ENCODE results near the gene DOCK7.

The DOCK7 gene

DNA sequence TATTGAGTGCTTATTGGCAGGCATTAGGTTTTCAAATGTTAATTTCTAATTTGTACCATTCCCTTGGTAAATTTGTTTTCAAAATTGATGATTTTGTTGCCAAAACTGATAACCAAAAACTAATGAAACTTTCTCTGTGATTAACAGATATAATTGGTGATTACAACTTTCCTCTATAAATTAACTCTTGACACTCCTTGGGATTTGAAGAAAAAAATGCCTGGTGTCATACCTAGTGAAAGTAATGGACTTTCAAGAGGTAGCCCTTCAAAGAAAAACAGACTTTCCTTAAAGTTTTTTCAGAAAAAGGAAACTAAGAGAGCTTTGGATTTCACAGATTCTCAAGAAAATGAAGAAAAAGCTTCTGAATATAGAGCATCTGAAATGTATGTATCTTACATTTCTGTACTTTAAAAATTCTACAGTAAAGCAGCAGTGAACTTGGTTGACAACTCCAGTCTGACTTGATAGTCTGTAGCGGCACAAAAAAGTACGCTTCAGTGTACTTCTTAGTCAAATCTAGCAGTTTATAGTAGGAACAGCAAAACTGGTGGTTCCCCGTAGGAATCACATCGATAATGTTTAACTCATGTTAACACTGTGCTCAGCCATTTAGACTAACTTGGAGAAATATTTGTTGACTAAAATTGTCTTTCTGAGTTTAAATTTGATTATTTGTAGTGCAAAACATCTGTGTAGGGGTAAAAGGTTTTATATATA, 248.4 kb downstream of the DOCK7 start:
- no peak for DNase-seq

DNA sequence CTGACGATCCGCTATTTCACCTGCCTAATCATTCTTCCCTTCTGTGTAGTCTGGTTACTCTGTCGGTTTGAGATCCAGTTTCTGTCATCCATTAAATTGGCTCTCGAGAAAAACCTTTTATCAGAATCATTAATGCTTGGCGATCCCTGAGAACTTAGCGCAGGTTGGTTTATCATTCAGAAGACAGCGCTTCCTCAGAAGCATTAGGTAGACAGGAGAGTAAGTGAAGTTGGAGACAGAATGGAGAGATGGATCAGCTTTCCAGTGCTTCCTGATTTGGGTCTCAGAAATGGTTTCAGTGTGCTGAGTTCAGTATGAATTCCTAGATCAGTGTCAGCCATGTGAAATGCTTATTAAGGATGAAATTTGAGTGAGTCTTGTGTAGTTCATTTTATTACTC, 250.0 kb downstream of the DOCK7 start:
- DNase-seq: no peak

DNA sequence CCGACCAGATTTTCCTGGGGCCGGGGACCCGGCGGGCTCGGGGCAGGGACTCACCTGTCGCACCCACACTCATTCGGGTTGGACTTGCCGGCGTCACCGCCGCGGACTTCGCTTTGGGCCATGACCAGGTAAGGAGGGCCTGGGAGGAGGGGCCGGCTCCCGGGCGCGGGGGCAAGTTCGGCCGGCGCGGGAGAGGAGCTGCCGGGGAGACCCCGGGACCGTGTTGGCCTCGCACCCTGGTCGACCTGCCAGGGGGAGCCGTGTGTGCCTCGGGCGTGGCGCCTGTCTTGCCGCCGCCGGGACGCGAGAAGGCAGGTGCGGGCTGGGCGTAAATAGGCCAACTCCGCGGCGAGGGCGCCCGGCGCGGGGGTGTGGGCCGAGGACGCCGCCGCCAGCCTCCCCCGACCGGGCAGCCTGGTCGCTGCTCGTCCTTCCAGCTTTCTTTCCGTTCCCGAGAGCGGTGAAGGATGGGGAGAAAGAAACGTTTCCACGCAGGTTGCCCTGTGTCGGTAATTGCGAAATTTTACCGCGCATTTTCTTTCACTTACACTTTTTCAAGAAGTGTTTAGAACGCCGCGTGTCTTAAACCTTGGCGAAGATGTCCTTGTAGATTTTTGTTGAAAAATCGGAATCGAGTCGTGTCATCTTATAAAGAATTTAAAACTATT, 250.8 kb downstream of the DOCK7 start:
- peak in 1 of 2 donors; percentile 52 for DNase-seq

DNA sequence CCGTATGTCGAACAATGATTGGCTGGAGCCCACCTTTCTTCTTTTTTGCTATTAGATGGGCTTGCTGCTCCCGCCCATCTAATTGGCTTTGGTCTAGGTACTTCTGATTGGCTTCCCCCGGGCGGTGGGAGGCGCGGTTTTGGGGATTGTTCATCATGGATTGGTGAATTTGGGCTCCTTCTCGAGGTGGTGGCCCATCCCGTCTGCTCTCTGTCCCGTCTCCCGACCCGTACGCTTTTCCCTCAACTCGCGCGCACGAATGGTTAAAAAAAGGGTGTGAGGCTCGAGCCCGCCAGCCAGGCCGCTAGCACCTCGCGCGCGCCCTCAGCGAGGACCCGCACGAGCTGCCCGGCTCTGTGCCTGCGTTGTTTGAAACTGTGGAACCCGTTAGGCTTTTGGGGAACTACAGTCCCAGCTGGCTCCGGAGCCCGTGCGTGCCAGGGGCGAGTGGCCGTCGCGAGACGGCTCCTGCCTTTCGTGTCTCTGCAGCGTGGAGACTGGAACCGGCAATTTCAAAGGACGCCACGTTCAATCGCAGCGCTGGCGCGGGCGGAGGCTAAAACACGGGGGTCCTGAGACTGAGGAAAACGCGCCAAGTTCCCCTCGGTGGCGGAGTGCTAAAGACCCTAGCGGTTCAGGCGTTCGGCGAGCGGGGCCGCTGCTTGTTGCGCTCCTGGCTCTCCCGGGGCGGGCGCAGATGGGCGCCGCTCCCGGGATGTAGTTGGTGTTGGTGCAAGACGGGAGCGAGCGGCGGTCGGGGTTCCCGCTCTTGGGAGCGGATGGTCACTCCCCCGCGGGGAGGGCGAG, 251.5 kb downstream of the DOCK7 start, which contains the start of gene USP1:
Gene USP1, plus strand, starts transcription at position 584 of the 807 bp plus-strand sequence. CDS start 2,819 bp downstream, outside the sequence.
- DNase-seq: peak; percentile 96 to 98

DNA sequence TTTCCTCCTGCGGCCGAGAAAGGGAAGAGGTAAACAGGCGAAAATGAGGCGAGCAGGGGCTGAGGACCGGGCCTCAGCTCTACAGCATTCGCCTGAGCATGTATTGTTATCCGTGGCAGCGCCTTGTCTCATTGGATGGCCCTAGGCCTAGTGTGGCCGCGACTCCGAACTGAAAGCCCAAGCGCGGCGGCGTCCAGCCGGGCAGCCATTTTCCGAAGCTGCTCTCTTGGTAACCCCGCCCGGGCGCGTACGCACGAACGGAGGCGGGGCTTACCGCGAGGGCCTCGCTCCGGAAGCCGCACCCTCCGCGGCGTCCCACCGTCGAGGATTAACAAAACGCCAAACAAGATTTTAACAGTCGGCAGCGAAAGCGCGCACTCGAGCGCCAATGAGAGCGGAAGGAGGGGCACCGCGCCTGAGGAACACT, 252.1 kb downstream of the DOCK7 start:
- peak; percentile 94 to 95 for DNase-seq

DNA sequence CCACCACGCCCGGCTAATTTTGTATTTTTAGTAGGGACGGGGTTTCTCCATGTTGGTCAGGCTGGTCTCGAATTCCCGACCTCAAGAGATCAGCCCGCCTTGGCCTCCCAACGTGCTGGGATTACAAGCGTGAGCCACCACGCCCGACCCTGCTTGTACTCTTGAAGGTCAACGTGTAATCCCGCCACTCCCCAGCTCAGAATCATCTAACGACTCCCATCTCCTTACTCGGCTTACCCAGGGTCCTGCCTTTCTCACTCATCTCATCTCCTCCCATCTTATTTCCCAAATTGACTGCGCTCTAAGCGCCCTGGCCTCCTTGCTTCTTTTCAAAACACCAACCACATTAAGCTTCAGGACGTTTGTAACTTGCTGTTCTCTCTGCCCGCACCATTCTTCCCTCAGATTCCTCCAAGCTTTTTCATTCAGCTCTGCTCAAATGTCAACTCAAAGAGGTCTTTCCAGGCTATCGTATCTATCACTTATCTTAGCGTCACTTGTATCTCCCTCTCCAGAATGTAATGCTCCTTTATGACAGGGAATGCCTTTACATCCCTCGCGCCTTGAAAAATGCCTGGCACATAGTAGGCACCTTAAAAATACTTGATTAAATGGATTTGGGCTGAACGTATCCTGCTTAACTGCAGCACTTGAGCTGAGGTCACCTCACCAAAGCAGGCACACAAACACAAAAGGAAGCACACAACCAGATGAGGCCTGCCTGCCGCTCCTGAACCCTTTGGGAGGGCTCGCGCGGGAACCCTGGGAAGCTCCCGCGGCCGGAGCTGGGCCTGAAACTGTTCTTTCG, 252.8 kb downstream of the DOCK7 start:
- no peak for DNase-seq

DNA sequence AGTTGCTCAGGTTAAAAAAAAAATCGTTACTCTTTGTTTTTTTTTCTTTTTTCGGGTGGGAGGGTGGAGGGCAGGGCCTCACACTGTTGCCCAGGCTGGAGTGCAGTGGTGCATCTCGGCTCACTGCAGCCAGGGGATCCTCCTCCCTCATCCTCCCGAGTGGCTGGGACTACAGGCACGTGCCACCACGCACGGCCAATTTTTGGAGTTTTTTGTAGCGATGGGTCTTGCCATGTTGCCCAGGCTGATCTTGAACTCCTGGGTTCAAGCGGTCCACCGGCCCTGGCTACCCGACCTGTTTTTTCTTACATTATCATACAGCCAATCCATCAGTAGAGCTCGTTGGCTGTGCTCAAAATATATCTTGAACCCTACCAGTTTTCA, 253.6 kb downstream of the DOCK7 start:
- DNase-seq: no peak

DNA sequence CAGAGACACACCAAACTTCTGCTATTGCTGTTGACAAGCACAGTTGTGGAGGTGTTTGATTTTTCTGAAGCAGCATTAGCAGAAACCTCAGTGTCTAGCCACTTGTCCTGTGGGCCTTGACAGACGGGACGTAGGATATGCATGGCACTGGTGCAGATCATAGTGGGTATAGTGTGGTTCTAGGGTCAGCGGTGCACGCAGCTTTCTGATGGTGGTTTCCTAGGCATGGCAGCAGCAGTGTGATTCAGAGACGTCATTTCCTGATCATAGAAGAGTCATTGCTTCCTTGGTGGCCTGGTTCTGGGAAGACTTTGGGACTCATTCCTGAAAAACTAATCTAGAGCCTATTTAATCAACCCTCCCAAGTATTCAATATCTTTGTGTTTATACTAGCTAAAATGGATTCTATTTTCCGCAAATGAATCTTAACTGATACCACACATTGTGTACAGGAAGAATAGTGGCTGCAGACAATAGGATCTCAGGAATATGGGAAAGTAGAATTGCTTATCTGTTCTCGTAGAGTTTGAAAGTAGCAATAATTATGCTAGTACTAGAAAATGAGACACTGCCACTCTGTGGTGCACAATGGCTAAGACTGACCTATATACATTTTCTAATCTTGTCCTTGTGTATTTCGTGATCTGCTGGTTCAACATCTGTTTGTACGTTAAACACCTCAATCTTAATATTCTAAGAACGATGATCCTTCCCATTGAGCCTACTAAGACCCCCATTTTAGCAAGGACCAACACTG, 254.1 kb downstream of the DOCK7 start:
- no peak for DNase-seq

DNA sequence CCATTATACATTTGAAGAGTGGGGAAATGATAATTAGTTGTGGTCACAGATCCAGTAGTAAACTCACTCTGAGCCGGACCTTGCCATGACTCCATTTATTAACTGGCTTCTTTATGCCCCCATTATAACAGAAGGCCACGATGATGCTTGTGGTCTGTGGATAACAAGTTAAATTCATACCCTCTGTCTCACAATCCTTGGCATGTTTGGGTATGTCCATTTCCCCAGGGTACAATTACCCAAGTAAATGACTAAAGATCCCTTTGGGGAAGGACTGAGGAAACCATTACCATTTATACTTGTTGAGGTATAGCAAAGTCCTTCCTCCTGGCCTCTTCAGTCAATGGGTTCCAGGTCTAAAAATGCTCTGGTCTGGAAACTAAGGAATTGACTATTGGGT, 258.6 kb downstream of the DOCK7 start:
- DNase-seq: no peak

DNA sequence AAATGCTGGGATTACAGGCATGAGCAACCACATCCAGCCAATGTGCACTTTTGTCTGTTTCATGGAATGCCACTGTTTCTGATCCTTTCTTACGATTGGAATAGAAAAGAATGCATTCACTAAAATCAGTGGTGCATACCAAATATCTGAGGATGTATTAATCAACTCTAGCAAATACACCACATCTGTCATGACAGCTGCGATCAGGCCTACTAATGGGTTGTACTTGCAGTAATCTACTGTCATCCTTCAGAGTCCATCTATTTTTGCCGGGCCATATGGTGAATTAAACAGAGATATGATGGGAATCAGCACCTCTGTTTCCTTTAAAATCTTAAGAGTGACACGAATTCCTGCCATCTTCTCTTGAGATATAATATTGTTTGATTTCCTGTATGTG, 259.8 kb downstream of the DOCK7 start:
- DNase-seq: no peak

DNA sequence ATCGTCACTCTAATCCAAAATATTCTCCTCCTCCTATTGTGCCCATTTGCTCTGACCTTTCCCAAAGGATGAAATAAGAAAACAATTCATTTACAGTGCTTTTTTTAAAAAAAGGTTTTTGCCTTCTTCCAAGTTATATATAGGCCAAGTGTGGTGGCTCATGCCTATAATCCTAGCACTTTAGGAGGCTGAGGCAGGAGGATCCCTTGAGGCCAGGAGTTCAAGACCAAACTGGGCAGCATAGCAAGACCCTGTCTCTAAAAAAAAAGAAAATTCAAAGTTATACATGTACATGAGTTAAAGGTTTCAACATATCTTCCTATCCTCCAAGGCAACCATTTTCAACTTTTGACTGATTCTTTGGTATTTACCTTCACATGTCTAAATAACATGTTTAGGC, 261.4 kb downstream of the DOCK7 start:
- DNase-seq: no peak

DNA sequence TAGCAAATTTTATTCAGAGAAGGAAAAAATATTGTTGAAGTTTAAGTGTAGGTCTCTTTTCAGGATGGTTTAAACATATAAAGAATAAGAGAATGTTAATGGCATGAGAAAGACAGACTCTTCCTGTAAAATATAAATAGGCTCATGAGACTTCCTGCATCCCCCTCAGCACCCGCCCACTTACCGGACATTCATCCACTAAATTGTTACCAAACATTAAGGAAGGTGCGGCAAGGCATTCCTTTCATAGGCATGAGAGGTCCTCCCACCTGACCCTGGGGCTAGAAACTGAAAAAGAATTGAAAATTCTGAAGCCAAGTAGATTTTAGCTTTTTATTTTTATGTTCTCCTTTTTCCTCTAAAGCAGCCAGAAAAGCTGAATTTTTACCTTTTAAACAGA, 261.9 kb downstream of the DOCK7 start:
- DNase-seq: no peak

DNA sequence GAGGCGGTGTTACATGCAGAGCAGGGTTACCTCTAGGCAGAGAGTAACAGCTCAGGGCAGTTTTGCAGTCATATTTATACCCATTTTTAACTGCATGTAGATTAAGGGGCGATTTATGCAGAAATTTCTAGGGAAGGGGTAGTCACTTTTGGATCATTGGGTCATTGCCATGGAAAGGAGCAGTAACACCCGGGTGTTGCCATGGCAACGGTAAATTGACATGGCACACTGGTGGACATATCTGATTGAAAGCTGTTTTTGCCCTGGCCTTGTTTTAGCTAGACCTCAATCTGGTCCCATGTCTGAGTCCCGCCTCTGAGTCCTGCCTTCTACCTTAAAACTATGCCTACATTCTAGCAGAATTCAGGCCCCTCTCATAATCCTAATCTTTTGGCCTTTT, 263.1 kb downstream of the DOCK7 start:
- DNase-seq: no peak

DNA sequence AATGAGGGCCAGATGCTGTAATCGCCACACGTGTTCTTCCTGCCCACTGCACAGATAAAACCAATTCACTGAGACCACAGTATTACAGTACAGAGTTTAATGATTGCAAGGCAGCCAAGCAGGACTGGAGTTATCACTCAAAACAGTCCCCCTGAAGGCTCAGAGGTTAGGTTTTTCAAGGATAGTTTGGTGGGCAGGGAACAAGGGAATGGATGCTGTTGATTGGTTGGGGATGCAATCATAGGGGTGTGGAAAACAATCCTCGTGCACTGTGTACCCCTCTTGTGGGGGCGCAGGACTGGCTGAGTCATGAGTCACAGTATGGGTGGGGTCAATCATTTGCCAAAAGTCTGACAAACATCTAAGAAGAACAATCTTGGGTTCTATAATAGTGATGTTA, 263.8 kb downstream of the DOCK7 start:
- no peak for DNase-seq

DNA sequence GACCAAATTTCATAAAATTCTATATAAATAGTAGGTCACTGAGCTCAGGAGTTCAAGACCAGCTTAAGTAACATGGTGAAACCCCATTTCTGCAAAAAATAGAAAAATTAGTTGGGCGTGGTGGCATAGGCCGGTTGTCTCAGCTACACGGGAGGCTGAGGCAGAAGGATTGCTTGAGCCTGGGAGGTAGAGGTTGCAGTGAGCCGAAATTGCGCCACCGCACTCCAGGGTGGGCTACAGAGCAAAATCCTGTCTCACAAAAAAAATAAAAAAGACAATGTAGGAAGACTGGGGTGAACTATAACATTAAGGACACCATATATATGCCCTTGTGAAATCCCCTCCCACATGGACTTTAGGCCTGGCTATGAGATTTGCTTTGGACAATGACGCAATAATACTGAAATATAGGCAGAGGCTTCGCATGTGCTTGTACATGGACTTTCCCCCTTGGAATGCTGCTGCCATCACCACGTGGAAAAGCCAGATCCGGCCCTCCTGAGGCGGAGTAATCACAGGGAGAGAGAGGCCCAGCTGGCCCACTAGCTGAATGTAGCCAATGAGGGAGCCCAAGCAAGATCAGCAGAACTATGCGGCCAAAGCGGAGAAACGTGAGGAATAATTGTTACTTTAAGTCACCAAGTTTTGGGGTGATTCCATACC, 264.5 kb downstream of the DOCK7 start:
- DNase-seq: no peak

DNA sequence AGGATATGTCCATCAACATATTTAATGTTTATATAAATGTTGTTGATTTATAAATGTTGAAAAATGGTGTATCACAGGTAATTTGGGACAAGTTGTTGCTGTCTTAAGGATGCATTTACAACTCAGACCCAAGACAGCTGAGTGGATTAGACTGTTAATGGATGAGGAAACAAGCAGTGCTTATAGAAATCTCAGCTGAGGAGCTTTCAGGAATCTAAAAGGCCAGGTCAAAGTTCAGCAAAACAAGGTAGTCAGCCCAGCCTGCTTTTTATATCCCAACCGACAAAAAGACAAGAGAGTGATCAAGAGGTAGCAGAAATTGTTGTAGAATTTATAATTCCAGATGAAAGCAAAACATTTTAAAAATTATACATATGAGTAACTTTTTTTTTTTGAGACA, 268.0 kb downstream of the DOCK7 start:
- no peak for DNase-seq

DNA sequence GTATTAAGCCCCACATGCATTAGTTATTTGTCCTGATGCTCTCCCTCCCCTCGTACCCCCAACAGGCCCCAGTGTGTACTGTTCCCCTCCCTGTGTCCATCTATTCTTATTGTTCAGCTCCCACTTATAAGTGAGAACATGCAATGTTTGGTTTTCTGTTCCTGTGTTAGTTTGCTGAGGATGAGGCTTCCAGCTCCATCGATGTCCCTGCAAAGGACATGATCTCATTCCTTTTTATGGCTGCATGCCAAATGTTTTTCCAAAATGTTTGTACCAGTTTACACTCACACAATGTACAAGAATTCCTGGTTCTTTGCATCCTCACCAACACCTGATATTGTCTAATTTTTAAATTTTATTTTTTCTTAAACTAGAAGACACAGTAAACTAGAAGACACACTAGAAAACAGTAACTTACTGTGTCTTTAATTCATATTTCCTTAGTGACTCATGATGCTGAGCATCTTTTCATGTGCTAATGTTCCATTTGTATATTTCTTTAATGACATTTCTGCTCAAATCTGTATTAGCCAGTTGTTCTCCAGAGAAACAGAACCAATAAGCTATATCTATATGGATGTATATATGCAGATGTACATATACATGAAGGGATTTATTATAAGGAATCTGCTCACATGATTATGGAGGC, 270.7 kb downstream of the DOCK7 start:
- no peak for DNase-seq

DNA sequence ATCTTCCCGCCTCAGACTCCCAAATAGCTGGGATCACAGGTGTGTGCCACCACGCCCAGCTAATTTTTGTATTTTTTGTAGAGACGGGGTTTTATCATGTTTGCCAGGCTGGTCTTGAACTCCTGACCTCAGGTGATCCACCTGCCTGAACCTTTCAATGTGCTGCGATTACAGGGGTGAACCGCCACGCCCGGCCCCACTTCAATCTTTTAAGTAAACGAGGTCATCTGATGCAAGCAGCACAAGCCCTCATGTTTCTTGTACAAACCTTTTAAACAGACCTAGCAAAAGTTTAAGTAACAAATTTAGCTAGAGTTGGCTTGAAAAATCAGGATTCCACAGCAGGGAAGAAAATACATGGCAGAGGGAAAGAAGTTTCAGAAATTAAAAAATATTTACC, 272.5 kb downstream of the DOCK7 start:
- no peak for DNase-seq

DNA sequence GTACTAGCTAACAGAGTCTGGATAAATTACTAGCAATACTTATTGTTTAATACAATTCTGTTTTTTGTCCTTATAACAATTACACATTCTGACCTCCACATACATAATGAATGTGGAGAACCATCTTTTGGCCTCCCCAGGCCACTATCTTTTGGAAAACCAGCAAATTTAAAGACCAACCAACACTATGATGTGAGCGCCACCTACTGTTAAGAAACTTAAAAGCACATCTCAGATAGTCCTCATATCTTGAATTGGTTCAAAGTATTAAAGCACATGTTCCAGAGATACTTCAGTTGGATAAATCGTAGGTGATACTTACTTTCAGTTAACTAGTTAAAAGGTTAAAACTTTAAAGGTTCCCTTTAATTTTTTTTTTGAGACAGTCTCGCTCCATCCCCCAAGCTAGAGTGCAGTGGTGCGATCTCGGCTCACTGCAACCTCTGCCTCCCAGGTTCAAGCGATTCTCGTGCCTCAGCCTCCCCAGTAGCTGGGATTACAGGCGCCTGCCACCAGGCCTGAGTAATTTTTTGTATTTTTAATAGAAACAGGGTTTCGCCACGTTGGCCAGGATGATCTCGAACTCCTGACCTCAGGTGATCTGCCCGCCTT, 280.7 kb downstream of the DOCK7 start:
- DNase-seq: no peak

DNA sequence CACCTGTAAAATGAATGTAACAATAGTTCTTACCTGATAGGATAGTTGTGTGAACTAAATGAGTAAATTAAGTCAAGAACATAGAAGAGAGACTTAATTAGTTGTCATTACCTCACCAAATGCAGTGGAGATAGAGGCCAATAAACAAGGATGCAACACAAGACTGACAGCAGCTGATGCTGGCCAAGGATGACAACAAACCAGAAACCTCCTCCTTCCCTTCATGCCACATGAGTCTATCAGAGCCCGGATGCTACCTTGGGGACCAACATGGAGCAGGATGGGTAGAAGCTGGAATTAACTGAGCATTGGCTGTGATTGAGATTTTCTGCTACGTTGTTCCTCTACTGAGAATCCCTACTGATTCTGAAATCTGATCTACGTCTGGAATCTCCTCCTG, 281.6 kb downstream of the DOCK7 start:
- no peak for DNase-seq

DNA sequence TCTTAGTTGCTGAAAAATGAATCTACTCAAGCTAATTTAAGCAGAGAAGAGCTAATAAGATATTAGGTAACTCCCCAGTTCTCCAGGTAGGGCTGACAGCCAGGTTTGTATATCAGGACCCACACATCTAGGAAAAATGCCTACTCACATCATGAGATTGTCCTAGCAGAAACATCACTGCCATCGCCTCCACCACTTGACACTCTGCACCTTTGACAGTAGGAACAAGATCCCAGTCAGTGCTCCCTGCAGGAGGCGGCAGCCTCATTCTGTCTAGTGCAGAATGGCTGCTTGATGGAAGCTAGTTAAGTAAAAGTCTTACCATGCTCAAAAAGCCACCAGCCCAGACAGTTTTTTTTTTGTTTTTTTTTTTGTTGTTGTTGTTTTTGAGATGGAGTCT, 282.9 kb downstream of the DOCK7 start:
- no peak for DNase-seq

All from stimulated activated CD4-positive, alpha-beta T cell treated with anti-CD3 and anti-CD28 coated beads, Interleukin-2, amount 100 ng/mL, for 24 hours (primary cell).